CD14-positive monocyte (primary cell): ENCODE results near the gene MAFF. TPM values are rescaled to one million over a fixed set of nuclear protein-coding genes. Genes with fewer than 3 reads are reported as not detected.
A peak's percentile ranks its signal among the peaks of the same experiment; 100 is the strongest.

Experiments
- DNase-seq, 3 donors: peaks; one replicate each; pipeline ENCODE4 v3.0.0-alpha.2; 2011 to 2022
- H2AFZ ChIP-seq: 2 replicates; pipeline ENCODE4 v1.6.0; 2012; ENCODE audit warnings: mild to moderate bottlenecking, low read depth, low read length, inconsistent platforms; ENCODE audit not compliant: insufficient read depth, poor library complexity, severe bottlenecking
- H3K27ac ChIP-seq, 2 donors: 1 replicate in 1 of 2; 2 replicates in 1 of 2; pipeline ENCODE4 v1.5.1; 2012 to 2013; ENCODE audit warnings: low read length in 2 of 2, control low read depth in 1 of 2, inconsistent platforms in 1 of 2, low read depth in 1 of 2, mild to moderate bottlenecking in 1 of 2
- H3K27me3 ChIP-seq, 2 donors: one replicate each; pipeline versions ENCODE4 v1.6.0 to v1.6.1; 2011 to 2013; ENCODE audit warnings: low read length in 2 of 2; ENCODE audit not compliant: control insufficient read depth in 2 of 2, insufficient read depth in 2 of 2
- H3K36me3 ChIP-seq, 2 donors: replicated peaks in 1 of 2; 1 replicate in 1 of 2; 2 replicates in 1 of 2; pipeline versions ENCODE4 v1.5.1 to v1.6.1; 2012 to 2013; ENCODE audit warnings: low read length in 2 of 2, control low read depth in 1 of 2, inconsistent platforms in 1 of 2, mild to moderate bottlenecking in 1 of 2; ENCODE audit not compliant: insufficient read depth in 2 of 2, control insufficient read depth in 1 of 2
- H3K4me1 ChIP-seq, 2 donors: 1 replicate in 1 of 2; 2 replicates in 1 of 2; pipeline versions ENCODE4 v1.5.1 to v1.6.1; 2012 to 2013; ENCODE audit warnings: low read length in 2 of 2, control low read depth in 1 of 2, inconsistent platforms in 1 of 2, mild to moderate bottlenecking in 1 of 2, moderate library complexity in 1 of 2; ENCODE audit not compliant: insufficient read depth in 2 of 2, control insufficient read depth in 1 of 2
- H3K4me2 ChIP-seq: replicated peaks from 2 replicates; pipeline ENCODE3; 2012; ENCODE audit warnings: low read length, moderate library complexity, mild to moderate bottlenecking; ENCODE audit not compliant: poor library complexity, severe bottlenecking; ENCODE audit errors: extremely low read depth
- H3K4me3 ChIP-seq, 3 experiments: fragments of 200-600 bp in 1 of 3; sonication (generic) in 1 of 3; replicated peaks in 1 of 3; 1 replicate in 2 of 3; 2 replicates in 1 of 3; pipeline ENCODE4 v1.5.1; 2011 to 2013; ENCODE audit warnings: low read length in 3 of 3, mild to moderate bottlenecking in 3 of 3, control low read depth in 2 of 3, low read depth in 2 of 3, inconsistent platforms in 1 of 3, moderate library complexity in 1 of 3
- H3K79me2 ChIP-seq: 2 replicates; pipeline ENCODE4 v1.6.0; 2012; ENCODE audit warnings: mild to moderate bottlenecking, control low read depth, inconsistent platforms, low read length, moderate library complexity; ENCODE audit not compliant: insufficient read depth
- H3K9ac ChIP-seq: 2 replicates; pipeline ENCODE4 v1.6.0; 2017; ENCODE audit warnings: low read length, mild to moderate bottlenecking; ENCODE audit not compliant: insufficient read depth, poor library complexity, severe bottlenecking
- H3K9me3 ChIP-seq, 2 donors: replicated peaks in 1 of 2; 1 replicate in 1 of 2; 2 replicates in 1 of 2; pipeline versions ENCODE4 v1.5.1 to v1.6.1; 2012 to 2013; ENCODE audit warnings: low read length in 2 of 2, control low read depth in 1 of 2; ENCODE audit not compliant: control insufficient read depth in 1 of 2, insufficient read depth in 1 of 2
- H4K20me1 ChIP-seq: 2 replicates; pipeline ENCODE4 v1.6.0; 2012; ENCODE audit warnings: mild to moderate bottlenecking, low read length, control low read depth, moderate library complexity; ENCODE audit not compliant: insufficient read depth
- H3K27ac Mint-ChIP-seq, 7 donors: one replicate each; pipeline ENCODE4 v1.8.0; 2020; ENCODE audit warnings: mild to moderate bottlenecking in 7 of 7, mixed read lengths in 7 of 7, moderate library complexity in 6 of 7, inconsistent platforms in 2 of 7
- H3K27me3 Mint-ChIP-seq, 3 donors: one replicate each; pipeline ENCODE4 v1.8.0; 2021 to 2022; ENCODE audit warnings: low read depth in 3 of 3, mild to moderate bottlenecking in 3 of 3, mixed read lengths in 3 of 3, moderate library complexity in 3 of 3, inconsistent platforms in 1 of 3
- H3K36me3 Mint-ChIP-seq, 2 donors: one replicate each; pipeline ENCODE4 v1.8.0; 2020; ENCODE audit warnings: mixed read lengths in 2 of 2, inconsistent platforms in 1 of 2, mild to moderate bottlenecking in 1 of 2
- H3K4me1 Mint-ChIP-seq: one replicate; pipeline ENCODE4 v1.8.0; 2020; ENCODE audit warnings: mild to moderate bottlenecking, mixed read lengths
- H3K4me3 Mint-ChIP-seq, 2 donors: one replicate each; pipeline ENCODE4 v1.8.0; 2020; ENCODE audit warnings: mild to moderate bottlenecking in 2 of 2, mixed read lengths in 2 of 2, moderate library complexity in 1 of 2
- H3K9me3 Mint-ChIP-seq, 7 donors: one replicate each; pipeline ENCODE4 v1.8.0; 2020 to 2022; ENCODE audit warnings: mixed read lengths in 7 of 7, mild to moderate bottlenecking in 6 of 7, moderate library complexity in 6 of 7, inconsistent platforms in 2 of 7
- CTCF ChIP-seq: fragments of 200-600 bp; IDR thresholded peaks from one replicate; pipeline ENCODE4 v1.8.0; 2022; ENCODE audit warnings: antibody characterized with exemption, mild to moderate bottlenecking
- WGBS: methylation state at CpG from one replicate; pipeline ENCODE4 v1.1.5; 2013; ENCODE audit warnings: missing lambda C conversion rate; ENCODE audit not compliant: insufficient coverage; 5-methylcytosine and 5-hydroxymethylcytosine counted together
- intact Hi-C, 2 donors: fragments of 100-400 bp; cut with micrococcal nuclease; formaldehyde crosslinking; loops; one replicate each; pipeline versions ENCODE4 v1.15.0 to v1.15.1; 2023
- polyA plus RNA-seq, 3 donors: library from polyadenylated mRNA; depleted of rRNA in 1 of 3; unstranded in 2 of 3; stranded (reverse) in 1 of 3; fragments of 300-500 nt in 2 of 3; fragments of >200 nt in 1 of 3; fragmentation: Illumina TruSeq in 2 of 3; gene quantifications; 1 replicate in 2 of 3; 2 replicates in 1 of 3; pipeline ENCODE4 v1.2.3, GENCODE V29; 2012 to 2021

The MAFF gene
- polyA plus RNA-seq, 3 donors, result 1.5 to 67.3 (median 2.0) TPM

DNA sequence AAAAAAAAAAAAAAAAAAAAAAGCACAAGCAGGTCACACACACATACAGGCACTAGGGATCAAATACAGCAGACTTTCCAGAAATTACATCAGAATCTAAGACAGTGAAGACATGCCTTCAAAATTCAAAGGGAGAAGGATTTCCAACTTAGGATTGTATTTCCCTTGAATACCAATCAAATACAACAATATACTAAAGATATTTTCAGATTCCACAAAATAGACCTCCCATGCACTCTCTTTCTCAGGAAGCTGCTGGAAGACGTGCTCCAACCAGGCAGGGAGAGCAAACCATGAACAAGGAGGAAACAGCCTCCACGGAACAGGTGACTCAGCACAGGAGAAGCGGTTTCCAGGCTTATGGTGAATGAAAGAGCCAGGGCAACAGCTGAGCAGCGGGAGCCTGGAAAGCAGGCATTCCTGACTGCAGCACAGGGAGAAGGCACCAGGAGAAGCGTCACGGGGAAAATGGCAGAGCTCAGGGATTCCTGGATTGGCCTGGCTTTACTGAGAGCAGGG, 39.0 kb downstream of the MAFF start:
- Histone ChIP-seq H3K9ac (no peak overlapping the region), H2AFZ (no peak overlapping the region), H3K27me3 (no peaks in the 10 kb centered on the region), H3K4me1 (no peaks in the 10 kb centered on the region), H3K9me3 (no peaks in the 10 kb centered on the region), H3K4me3 (no peak overlapping the region), H3K79me2 (no peaks in the 10 kb centered on the region), H4K20me1 (no peaks in the 10 kb centered on the region), H3K4me2 (no peak overlapping the region), H3K36me3 (peaks cover 15 to 57% of the 10 kb centered on the region in 2 donors), H3K27ac (no peak overlapping the region)
- peak overlapping the region in 1 of 7 donors; percentile 38 for H3K27ac Mint-ChIP-seq
- H3K36me3 Mint-ChIP-seq, result peaks cover 58 to 74% of the 10 kb centered on the region in 2 donors
- H3K27me3 Mint-ChIP-seq, result peaks cover 0 to 3% (median 0%) of the 10 kb centered on the region in 3 donors
- WGBS, result 32% methylated on average over 4 of the region's 6 CpGs
- peaks cover 3% of the 10 kb centered on the region for H3K4me1 Mint-ChIP-seq
- no peak overlapping the region for H3K4me3 Mint-ChIP-seq
- intact Hi-C loops, result no loop called here
- DNase-seq, result no peak
- peaks cover 0 to 2% (median 0%) of the 10 kb centered on the region in 7 donors for H3K9me3 Mint-ChIP-seq
- no peak for TF ChIP-seq CTCF

DNA sequence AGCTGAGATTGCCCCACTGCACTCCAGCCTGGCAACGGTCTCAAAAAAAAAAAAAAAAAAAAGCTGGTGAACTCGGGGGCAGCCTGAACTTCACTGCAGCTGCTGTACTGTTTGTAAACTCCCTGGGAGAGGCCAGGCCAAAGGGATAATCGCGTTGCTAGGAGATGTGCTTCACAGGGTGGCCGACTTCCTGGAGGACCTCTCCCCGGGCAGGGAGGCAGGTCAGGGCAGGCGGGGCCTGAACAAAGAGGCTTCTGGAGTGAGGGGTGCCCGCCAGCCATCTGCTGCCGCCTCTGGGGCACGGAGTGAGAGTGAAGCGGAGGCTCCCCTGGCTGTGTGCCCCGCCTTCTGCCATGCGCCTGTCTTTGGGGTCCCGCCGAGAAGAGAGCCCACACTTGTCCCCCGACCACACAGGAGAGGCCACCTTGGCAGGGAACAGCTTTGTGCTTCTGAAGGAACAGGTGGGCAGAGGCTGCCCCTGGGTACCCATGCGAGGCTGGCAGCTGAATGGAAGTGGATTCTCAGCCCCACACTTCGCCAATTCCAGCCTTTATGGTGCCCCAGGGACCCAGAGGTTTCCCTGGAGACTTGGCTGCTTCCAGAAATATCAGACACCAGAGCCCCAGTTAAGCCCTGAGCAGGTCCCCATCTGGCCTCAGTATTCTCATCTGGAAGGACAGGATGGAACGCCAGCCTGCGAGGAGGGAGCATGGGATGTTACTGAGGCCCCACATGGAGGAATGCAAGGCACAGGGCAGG, 41.4 kb downstream of the MAFF start:
- H3K27me3 Mint-ChIP-seq, result no peaks in the 10 kb centered on the region
- Histone ChIP-seq H3K27me3 (no peaks in the 10 kb centered on the region), H4K20me1 (peaks cover 6% of the 10 kb centered on the region), H3K4me3 (no peak overlapping the region), H3K36me3 (peaks cover 29 to 67% of the 10 kb centered on the region in 2 donors), H3K4me2 (no peak overlapping the region), H2AFZ (no peak overlapping the region), H3K9ac (no peak overlapping the region), H3K4me1 (no peaks in the 10 kb centered on the region), H3K9me3 (no peaks in the 10 kb centered on the region), H3K79me2 (no peaks in the 10 kb centered on the region), H3K27ac (no peak overlapping the region)
- no peak for TF ChIP-seq CTCF
- H3K4me1 Mint-ChIP-seq, result peaks cover 3% of the 10 kb centered on the region
- H3K27ac Mint-ChIP-seq, result no peak overlapping the region
- intact Hi-C loops, result no loop called here
- no peak overlapping the region for H3K4me3 Mint-ChIP-seq
- peaks cover 0 to 2% (median 0%) of the 10 kb centered on the region in 7 donors for H3K9me3 Mint-ChIP-seq
- H3K36me3 Mint-ChIP-seq, result peaks cover 68 to 78% of the 10 kb centered on the region in 2 donors
- 95% methylated on average over 18 of the region's 20 CpGs for WGBS
- DNase-seq, result no peak
